Stimulated activated CD4-positive, alpha-beta T cell treated with anti-CD3 and anti-CD28 coated beads, Interleukin-15, amount 100 ng/mL, for 24 hours (primary cell): ENCODE results near the gene MAP3K15.

Experiments
- DNase-seq: peaks from one replicate; pipeline ENCODE4 v3.0.0-alpha.2; 2020

The MAP3K15 gene

DNA sequence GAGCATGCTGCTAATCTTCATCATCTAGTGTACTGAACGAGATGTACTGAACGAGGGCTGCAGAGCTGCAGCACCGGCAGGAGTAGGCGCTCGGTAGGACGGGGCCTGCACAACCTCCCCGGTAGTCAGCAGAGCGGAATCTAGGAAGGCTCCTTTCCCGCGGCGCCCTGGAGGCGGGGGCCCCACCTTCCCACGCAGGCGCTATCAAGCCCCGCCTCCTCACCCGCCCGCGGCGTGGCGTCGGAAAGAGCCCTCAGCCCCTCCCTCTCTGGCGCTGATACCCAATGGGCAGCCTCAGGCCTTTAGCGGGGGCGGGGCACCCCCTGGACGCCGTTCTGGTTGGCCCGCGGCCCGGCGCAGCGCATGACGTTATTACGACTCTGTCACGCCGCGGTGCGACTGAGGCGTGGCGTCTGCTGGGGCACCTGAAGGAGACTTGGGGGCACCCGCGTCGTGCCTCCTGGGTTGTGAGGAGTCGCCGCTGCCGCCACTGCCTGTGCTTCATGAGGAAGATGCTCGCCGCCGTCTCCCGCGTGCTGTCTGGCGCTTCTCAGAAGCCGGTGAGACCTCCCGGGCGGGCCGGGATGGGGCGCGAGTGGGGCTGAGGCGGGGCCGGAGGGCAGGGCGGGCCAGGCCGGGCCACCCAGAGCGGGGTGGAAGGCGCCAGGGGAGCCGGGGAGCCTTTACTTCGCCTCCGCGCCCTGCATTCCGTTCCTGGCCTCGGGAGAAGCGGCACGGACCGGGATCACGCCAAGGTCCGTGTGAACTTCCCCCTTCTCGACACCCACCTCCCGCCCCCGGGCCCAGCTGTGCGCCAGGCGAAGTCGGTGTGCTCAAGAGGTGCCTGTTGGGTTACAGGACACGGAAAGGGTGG, 171.5 kb downstream of the MAP3K15 start, which contains the start of gene PDHA1:
PDHA1 (plus strand) TSS at position 393 of the 874 bp plus-strand sequence; CDS start at position 504, 111 bp downstream.
- peak; percentile 94 for DNase-seq

GRCh38 chrX:19343085-19343534, 172.2 kb downstream of the MAP3K15 start:
- DNase-seq = no peak

DNA sequence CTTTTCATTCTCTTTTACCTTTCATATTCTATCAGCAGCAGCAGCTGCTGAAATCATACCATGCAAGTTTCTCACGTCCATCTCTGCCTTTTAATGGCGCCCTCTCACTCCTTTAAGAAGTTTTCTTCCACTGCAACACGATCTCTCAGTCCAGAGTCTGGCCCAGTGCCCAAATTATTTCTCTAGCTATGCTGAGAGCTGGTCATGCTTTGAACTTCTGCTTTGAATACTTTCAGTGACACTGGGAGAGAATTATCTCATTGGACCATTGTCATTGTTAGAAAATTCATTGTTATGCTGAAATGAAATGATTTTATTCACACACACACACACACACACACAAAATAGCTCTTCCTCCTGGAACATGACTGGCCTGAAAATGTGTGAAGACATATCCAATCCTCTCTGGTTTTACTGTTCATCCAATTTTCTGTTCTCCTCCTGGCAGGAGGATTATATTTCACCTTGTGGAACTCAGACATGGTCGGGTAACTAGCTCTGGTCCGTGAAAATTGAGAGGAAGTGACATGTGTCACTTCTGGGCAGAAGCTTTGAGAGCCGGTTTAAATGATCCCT, 172.9 kb downstream of the MAP3K15 start:
- DNase-seq = no peak

DNA sequence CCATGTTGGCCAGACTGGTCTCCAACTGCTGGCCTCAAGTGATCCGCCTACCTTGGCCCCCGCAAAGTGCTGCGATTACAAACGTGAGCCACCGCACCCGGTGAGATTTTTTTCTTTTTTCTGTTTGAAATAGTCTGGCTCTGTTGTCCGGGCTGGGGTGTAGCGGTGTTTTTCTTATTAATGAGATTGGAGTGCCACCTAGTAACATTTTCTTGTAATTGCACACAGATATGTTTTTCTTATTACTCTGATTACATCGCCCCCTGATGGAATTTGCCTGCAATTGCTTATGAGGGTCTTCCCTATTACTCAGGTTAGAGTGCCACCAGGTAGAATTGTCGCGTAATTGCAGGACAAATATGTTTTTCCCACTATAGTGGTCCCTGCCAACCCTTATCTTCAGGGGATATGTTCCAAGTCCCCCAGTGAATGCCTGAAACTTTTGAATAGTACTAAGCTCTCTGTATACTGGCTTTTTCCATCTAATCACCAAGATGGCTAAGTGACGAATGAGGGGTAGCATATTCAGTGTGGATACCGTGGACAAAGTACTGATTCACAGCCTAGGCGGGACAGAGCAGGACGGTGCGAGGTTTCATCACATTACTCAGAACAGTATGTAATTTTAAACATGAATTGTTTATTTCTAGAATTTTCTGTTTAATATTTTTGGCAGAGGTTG, 180.2 kb downstream of the MAP3K15 start:
- DNase-seq = peak; percentile 34

- no peak for DNase-seq
Observed at GRCh38 chrX:19332983-19333382, 182.3 kb downstream of the MAP3K15 start.

DNA sequence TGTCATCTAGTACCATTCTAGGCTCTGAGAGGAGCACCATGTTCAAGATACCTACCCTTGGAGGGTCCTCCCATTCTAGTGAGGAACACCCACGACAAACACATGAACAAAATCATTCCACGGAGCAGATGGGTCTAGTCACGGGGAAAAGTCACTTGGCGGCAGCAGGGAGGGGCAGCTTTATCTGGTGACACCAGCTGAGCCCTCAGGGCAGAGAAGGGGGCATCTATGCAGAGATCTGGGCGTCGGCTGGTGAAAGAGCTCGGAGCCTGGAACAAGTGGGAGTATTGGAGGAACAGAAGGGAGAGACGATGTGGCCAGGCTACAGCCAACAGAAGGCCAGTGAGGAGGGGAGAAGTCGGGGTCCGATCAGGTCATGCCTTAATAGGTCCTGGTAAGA, 183.5 kb downstream of the MAP3K15 start:
- no peak for DNase-seq

- no peak for DNase-seq
Observed at GRCh38 chrX:19326567-19326966, 188.7 kb downstream of the MAP3K15 start.
